Uterus (tissue), 2 donors: Measurements from ENCODE around the gene SCD5.

Experiments
- POLR2A ChIP-seq, 2 donors: fragments of 450-650 bp; IDR thresholded peaks; one replicate each; pipeline ENCODE4 v1.6.1; 2016; ENCODE audit warnings: antibody characterized with exemption in 2 of 2, mild to moderate bottlenecking in 1 of 2, moderate library complexity in 1 of 2
- TF ChIP-seq, protein P1 (sequence below), 4 experiments: fragments of 200-600 bp in 2 of 4; fragments of 450-650 bp in 2 of 4; sonication (generic) in 2 of 4; IDR thresholded peaks; one replicate each; pipeline ENCODE4 v1.5.1; 2016 to 2019; ENCODE audit warnings: antibody characterized with exemption in 4 of 4, mild to moderate bottlenecking in 2 of 4, moderate library complexity in 1 of 4

DNA sequence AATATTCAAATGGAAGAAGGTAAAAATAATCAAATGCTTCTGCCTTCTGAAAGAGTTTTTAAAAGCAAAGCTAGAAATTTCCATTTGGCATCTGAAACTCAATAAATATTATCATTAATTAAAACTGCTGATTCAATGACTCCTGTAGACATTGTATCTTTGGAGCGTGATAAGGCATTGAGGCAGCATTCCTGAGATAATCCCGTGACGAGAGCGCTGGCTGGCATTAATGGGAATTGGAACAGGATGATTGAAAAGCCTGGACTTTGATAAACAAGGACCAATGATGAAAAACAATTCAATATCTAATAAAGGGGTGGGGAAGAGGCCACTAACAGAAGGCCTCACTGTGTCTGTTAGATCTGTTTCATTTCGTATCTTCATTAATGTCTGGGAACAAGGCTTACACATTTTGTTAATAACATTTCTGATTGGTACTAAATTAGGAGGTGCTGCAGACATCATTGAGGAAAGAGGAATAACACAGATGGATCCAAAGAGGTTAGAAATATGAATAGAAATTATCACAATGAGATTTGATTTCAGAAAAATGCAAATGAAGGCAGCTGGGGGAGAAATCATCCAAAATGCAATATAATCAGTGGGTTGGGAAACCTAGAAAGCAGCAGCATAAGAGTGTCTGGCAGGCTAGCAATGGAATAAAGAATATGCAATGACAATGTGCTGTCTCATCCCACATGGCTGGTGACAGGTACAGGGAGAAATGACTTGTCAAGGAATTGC is 102.3 kb downstream of the SCD5 start:
- TF ChIP-seq, protein P1, sequence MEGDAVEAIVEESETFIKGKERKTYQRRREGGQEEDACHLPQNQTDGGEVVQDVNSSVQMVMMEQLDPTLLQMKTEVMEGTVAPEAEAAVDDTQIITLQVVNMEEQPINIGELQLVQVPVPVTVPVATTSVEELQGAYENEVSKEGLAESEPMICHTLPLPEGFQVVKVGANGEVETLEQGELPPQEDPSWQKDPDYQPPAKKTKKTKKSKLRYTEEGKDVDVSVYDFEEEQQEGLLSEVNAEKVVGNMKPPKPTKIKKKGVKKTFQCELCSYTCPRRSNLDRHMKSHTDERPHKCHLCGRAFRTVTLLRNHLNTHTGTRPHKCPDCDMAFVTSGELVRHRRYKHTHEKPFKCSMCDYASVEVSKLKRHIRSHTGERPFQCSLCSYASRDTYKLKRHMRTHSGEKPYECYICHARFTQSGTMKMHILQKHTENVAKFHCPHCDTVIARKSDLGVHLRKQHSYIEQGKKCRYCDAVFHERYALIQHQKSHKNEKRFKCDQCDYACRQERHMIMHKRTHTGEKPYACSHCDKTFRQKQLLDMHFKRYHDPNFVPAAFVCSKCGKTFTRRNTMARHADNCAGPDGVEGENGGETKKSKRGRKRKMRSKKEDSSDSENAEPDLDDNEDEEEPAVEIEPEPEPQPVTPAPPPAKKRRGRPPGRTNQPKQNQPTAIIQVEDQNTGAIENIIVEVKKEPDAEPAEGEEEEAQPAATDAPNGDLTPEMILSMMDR (IDR thresholded peaks at IDR 0.05) = no peak
- no peak for TF ChIP-seq POLR2A (IDR thresholded peaks at IDR 0.05)
